ENCODE data around the gene SPOCK1.

- TF ChIP-seq GATA2 (IDR thresholded peaks at IDR 0.05; ENCODE audit: low read depth, low read length) (no peak), GATA3 (IDR thresholded peaks at IDR 0.05; ENCODE audit: low read depth, low read length) (no peak)
These were observed 297.2 kb downstream of the SPOCK1 start for GRCh38 chr5:137201876-137202275.

All from SH-SY5Y (cell line).